Activated CD4-positive, alpha-beta T cell treated with anti-CD3 and anti-CD28 coated beads, Interleukin-2, amount 50 U/mL, for 1 hour (primary cell): ENCODE results near the gene FGF2.
"Not testable (repeated sequence)": the region's sequence is repeated elsewhere in the genome, so short reads cannot be mapped to it uniquely, and the experiment has no call there.

Experiments used
- DNase-seq: peaks from one replicate; pipeline ENCODE4 v3.0.0-alpha.2; 2020

The FGF2 gene

GRCh38 chr4:122851568-122851967 is 24.9 kb downstream of the FGF2 start:
- DNase-seq: no peak

GRCh38 chr4:122854447-122855352 is 28.1 kb downstream of the FGF2 start:
- DNase-seq: no peak

DNA sequence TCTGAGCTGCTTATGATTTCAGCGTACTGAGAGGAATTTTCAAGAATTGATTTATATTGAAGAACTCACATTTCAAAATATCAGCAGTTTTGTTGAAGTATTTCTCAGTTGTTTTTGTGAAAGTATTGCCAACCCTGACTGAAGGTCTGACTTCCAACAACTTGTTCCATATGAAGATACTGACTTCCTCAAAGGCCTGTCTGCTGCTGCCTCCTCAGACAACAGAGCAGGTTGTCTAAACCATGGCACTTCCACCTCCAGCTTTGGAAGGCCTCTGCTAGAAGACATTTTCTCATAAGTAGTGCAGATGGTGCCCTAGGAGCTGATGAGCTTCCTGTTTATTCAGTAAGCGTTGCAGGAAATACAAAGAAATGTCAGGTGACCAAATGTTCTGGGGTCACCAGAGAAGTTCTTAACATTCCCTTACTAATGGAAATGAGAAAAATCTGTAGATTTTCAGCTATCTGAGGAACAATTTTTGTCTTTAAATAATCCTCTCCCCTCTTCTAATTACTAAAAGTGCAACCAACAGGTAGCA is 28.8 kb downstream of the FGF2 start:
- DNase-seq: no peak

GRCh38 chr4:122857160-122857559 is 30.5 kb downstream of the FGF2 start:
- no peak for DNase-seq

DNA sequence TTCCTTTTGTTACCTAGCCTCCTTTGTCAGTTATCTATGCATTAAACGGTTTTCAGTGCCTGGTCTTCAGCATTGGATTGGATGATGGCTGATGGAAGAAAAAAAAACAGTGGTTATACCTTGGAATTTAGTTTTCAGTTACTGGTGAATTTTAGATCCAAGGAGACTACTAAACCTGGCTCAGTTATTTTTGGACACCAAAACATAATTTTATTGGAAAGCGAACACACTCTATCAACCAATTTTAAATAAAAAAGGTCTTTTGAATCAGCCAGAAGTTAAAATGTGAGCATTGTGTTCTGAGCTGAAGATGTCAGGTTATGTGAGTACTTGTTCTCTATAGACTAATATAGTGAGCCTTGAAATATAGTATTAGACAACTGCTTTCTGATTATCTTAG is 32.1 kb downstream of the FGF2 start:
- no peak for DNase-seq

- no peak for DNase-seq
Observed at GRCh38 chr4:122861172-122861943, 34.7 kb downstream of the FGF2 start.

DNA sequence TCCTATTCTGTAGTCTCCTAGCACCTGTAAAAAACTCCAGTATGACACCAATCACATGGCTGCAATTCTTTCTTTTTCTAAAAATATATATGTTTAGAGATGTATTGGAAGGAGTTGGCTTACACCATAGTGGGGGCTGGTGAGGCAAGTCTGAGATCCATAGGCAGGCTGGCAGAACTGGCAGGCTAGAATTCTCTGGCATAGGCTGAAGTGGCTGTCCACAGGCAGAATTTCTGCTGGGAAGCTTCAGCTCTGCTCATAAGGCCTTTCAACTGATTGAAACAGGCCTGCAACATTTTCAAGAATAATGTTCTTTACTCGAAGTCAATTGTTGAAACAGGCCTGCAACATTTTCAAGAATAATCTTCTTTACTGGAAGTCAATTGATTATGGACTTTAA is 37.0 kb downstream of the FGF2 start:
- DNase-seq: no peak

DNA sequence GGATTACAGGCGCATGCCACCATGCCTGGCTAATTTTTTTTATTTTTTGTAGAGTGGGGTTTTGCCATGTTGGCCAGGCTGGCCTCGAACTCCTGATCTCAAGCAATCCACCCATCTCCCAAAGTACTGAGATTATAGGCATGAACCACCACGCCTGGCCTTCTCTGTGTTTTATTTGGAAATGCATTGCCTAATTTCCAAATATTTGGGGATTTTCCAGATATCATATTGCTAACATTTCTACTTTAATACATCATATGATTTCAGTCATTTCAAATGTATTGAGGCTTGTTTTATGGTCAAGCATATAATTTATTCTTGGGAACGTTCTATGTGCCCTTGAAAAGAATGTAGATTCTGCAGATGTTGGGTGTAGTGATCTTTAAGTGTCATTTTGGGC is 38.8 kb downstream of the FGF2 start:
- DNase-seq: no peak

DNA sequence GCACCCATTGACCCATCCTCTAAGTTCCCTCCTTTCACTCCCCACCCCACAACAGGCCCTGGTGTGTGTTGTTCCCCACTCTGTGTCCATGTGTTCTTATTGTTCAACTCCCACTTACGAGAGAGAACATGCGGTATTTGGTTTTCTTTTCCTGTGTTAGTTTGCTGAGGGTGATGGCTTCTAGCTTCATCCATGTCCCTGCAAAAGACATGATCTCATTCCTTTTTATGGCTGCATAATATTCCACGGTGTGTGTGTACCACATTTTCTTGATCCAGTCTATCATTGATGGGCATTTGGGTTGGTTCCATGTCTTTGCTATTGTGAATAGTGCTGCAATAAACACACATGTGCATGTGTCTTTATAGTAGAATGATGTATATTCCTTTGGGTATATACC is 41.6 kb downstream of the FGF2 start:
- not testable (repeated sequence) for DNase-seq

- no peak for DNase-seq
Observed at GRCh38 chr4:122873146-122873545, 46.5 kb downstream of the FGF2 start.

DNA sequence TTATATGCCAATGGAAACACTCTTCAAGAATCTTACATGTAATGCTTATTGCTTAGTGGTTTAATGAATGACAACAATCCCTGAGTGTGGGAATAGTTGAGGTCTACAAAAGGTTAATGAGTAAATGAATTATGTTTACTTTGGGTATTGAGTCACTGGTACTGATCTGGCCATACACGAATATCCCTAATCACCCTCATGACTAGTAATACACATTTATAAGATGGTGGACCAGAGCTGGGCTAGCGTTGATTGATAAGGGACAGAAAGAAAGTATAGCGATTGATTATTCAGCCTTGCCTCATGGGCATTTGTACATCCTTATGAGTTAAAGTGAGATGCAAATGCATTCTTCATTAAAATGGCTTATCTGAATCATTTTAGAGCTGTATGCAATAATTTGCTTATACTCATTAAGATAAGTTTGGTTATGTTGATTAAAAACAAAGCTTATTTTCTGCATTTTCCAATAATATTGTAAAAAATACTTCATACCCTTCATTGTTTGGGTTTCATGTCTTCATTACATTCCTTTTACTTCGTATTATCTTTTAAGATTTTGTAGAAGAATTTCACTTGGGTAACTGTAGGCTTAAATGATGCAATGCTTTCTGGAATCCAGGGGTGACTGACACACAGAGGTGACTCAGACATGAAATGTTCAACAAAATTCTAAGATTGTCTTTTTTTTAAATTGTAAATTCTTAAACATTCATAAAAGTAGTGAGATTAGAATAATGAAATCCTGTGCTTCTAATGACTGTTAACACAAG is 47.4 kb downstream of the FGF2 start:
- DNase-seq: no peak

- no peak for DNase-seq
Observed at GRCh38 chr4:122875949-122876348, 49.3 kb downstream of the FGF2 start.

- no peak for DNase-seq
Observed at GRCh38 chr4:122876456-122876855, 49.8 kb downstream of the FGF2 start.

DNA sequence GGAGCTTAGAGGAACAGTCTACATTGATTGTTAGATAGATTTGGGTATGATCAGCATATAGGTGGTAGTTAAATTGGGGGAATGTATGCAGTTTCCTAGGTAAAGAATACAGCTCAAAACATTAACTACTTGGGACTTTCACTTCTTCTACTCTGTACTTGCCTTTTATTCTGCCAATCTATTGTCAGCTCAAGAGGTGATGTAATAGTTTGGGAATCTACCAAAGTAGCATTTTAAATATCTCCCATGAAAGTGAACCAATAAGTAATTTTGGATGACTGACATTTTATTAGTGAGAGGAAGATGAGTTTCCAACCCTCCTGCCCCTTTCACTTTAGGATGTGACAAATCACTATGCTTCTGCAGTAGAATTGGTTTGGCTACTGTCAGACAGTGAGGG is 52.4 kb downstream of the FGF2 start:
- no peak for DNase-seq

- no peak for DNase-seq
Observed at GRCh38 chr4:122882857-122883735, 56.5 kb downstream of the FGF2 start.

- DNase-seq: no peak
Observed at GRCh38 chr4:122884499-122884898, 57.9 kb downstream of the FGF2 start.

- no peak for DNase-seq
Observed at GRCh38 chr4:122889726-122890125, 63.1 kb downstream of the FGF2 start.

DNA sequence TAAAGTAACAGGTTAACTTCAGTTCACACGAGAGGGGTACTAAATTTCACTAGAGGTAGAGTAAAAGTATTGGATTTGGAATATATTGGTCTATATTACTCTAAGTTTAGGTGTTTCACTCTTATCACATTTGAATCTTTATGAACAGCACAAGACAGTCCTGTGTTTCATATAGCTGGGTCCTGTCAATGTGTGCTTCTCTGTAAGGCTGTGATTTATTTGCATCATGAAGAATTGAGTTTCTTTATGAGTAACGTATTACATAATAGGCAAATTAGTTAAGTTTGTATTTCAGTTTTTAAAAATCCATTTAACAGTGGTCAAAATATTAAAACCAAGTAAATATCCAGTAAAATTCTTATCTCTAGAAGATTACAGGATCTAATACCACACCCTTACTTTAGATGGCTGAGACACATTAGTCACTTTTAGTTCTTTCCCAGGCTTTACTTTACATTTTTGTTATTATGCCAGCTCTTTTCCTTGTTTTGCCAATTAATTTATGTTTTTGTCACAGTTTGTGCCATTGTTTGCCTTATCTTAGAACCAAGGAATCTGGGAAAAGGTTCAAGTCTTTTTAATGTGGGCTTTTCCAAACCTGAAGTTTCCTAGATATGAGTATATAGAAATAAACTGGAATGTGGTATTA is 63.6 kb downstream of the FGF2 start:
- no peak for DNase-seq

DNA sequence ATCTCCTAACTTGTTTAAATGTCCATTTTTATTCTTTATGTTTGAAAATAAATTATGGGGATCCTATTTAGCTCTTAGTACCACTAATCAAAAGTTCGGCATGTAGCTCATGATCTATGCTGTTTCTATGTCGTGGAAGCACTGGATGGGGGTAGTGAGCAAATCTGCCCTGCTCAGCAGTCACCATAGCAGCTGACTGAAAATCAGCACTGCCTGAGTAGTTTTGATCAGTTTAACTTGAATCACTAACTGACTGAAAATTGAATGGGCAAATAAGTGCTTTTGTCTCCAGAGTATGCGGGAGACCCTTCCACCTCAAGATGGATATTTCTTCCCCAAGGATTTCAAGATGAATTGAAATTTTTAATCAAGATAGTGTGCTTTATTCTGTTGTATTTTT is 68.2 kb downstream of the FGF2 start:
- DNase-seq: no peak

DNA sequence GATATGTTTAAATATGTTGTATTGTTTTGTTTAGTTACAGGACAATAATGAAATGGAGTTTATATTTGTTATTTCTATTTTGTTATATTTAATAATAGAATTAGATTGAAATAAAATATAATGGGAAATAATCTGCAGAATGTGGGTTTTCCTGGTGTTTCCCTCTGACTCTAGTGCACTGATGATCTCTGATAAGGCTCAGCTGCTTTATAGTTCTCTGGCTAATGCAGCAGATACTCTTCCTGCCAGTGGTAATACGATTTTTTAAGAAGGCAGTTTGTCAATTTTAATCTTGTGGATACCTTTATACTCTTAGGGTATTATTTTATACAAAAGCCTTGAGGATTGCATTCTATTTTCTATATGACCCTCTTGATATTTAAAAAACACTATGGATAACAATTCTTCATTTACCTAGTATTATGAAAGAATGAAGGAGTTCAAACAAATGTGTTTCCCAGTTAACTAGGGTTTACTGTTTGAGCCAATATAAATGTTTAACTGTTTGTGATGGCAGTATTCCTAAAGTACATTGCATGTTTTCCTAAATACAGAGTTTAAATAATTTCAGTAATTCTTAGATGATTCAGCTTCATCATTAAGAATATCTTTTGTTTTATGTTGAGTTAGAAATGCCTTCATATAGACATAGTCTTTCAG is 68.8 kb downstream of the FGF2 start:
- no peak for DNase-seq

DNA sequence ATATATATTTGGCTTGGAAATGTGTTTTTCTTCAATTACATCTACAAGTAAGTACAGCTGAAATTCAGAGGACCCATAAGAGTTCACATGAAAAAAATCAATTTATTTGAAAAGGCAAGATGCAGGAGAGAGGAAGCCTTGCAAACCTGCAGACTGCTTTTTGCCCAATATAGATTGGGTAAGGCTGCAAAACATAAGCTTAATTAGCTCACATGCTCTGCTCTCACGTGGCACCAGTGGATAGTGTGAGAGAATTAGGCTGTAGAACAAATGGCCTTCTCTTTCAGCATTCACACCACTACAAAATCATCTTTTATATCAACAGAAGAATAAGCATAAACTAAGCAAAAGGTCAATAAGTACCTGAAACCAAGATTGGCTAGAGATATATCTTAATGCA is 69.6 kb downstream of the FGF2 start:
- no peak for DNase-seq
